ENCODE data around the gene ELOB. TPM values are rescaled to one million over a fixed set of nuclear protein-coding genes. Genes with fewer than 3 reads are reported as not detected.

ELOB gene
- total RNA-seq, 1 experiment from 2014 or later = 319 TPM

DNA sequence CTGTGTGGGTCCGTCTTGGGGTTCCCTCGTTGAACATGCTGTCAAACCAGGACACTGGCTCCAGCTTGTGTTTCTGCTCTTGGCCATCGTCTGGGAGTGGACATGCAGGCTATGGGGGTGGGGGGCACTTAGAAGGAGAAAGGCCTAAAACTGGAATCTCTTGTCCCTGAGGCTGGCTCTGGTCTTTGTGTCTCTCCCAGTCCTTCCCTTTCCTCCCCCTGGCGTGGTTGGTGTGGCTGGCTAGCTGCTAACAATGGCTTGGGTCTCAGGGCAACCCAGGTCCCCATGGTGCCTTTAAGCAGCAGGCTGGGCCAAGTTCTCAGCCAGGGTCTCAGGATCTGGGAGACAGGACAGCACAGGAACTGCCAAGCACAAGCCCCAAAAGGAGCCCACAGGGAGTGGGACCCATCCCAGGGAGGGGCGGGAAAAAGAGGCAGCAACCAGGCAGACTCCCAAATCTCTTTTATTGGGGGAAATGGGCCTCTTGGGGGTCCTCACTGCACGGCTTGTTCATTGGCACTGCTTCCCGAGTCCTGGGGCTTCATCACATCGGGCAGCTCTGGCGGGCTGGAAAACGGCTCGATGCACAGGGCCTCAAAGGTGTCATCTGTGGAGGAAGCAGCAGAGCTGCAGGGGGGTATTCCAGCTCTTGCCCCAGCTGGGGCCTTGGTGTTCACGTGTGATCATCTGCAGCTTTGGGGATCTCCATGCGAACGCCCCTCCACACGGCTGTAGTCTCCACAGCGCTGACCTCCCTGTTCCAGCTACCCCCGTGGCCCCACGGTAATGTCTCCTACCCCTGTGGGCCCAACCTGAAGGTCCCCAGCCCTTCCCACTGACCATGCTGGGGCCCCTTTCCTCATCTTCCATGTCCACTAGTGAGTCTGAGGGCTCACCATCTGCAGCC, 5.3 kb downstream of the ELOB start:
- peak; percentile 33 for DNase-seq
- Mint-ChIP-seq H3K4me3 (peak overlapping the region in 1 of 2 experiments; percentile 11; a peak in 1 of 5 replicates), H3K27me3 (ENCODE audit: low read depth) (peaks cover 5% of the 10 kb centered on the region), H3K27ac (peak overlapping the region in 2 of 3 experiments; percentile 32 to 87; a peak in 4 of 7 replicates), H3K9me3 (peaks cover 0 to 3% of the 10 kb centered on the region in 2 experiments; a peak in 3 of 5 replicates), H3K4me1 (peaks cover 14 to 39% of the 10 kb centered on the region in 2 experiments), H3K36me3 (ENCODE audit: insufficient read depth in 1 of 3, low read depth in 3 of 3) (peaks cover 52 to 94% (median 83%) of the 10 kb centered on the region in 3 experiments)
- TF ChIP-seq, protein P1, sequence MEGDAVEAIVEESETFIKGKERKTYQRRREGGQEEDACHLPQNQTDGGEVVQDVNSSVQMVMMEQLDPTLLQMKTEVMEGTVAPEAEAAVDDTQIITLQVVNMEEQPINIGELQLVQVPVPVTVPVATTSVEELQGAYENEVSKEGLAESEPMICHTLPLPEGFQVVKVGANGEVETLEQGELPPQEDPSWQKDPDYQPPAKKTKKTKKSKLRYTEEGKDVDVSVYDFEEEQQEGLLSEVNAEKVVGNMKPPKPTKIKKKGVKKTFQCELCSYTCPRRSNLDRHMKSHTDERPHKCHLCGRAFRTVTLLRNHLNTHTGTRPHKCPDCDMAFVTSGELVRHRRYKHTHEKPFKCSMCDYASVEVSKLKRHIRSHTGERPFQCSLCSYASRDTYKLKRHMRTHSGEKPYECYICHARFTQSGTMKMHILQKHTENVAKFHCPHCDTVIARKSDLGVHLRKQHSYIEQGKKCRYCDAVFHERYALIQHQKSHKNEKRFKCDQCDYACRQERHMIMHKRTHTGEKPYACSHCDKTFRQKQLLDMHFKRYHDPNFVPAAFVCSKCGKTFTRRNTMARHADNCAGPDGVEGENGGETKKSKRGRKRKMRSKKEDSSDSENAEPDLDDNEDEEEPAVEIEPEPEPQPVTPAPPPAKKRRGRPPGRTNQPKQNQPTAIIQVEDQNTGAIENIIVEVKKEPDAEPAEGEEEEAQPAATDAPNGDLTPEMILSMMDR (conservative IDR thresholded peaks at IDR 0.05) = no peak
- Histone ChIP-seq H3K79me2 (ENCODE audit: insufficient read depth, low read length) (peaks cover 9% of the 10 kb centered on the region; the same call in 1 of the 2 replicates), H3T11ph (ENCODE audit: low read length) (no peak overlapping the region), H4K5ac (ENCODE audit: insufficient read length, low read depth, low read length) (no peak overlapping the region), H4K20me1 (ENCODE audit: control insufficient read depth, insufficient read depth, insufficient read length) (no peaks in the 10 kb centered on the region), H3K4ac (ENCODE audit: low read depth, low read length) (no peak overlapping the region), H3K18ac (ENCODE audit: insufficient read length, low read depth, low read length) (no peak overlapping the region), H3K4me2 (ENCODE audit: insufficient read depth, insufficient read length, low read length) (no peak overlapping the region), H4K91ac (ENCODE audit: insufficient read length, low read depth, low read length) (no peak overlapping the region), H3K27me3 (ENCODE audit: insufficient read depth, low read length) (no peaks in the 10 kb centered on the region), H2BK5ac (ENCODE audit: insufficient read length, low read length) (no peak overlapping the region), H3K56ac (ENCODE audit: insufficient read length, low read depth, low read length) (no peak overlapping the region), H2AK5ac (ENCODE audit: insufficient read length, low read length) (no peak overlapping the region), H3K4me1 (ENCODE audit: insufficient read depth, low read length) (no peaks in the 10 kb centered on the region), H3K9me3 (ENCODE audit: control insufficient read depth, low read depth, low read length) (no peaks in the 10 kb centered on the region), H3K79me1 (ENCODE audit: insufficient read depth, low read depth, low read length, poor library complexity, severe bottlenecking) (peaks cover 13% of the 10 kb centered on the region), H2BK120ac (ENCODE audit: low read depth, low read length, poor library complexity, severe bottlenecking) (no peak overlapping the region), H3K9ac (ENCODE audit: extremely low read depth, insufficient read length, low read length) (no peak overlapping the region), H2AFZ (ENCODE audit: low read length) (no peak overlapping the region), H3K27ac (ENCODE audit: insufficient read length, low read depth, low read length) (no peak overlapping the region), H3K23ac (ENCODE audit: insufficient read length, low read depth, low read length) (no peak overlapping the region), H3K23me2 (ENCODE audit: insufficient read length, low read depth, low read length, poor library complexity, severe bottlenecking) (peaks cover 5% of the 10 kb centered on the region), H4K8ac (replicated peaks; ENCODE audit: insufficient read length, low read depth, low read length) (no peak overlapping the region), H3K14ac (ENCODE audit: insufficient read depth, low read length) (no peak overlapping the region), H2BK15ac (ENCODE audit: low read depth, low read length) (no peak overlapping the region), H2BK12ac (ENCODE audit: insufficient read length, low read depth, low read length) (no peak overlapping the region), H2BK20ac (ENCODE audit: low read depth, low read length, poor library complexity, severe bottlenecking) (no peak overlapping the region)
- no CpG with 5 or more reads among the region's 18 CpGs for WGBS (ENCODE audit: extremely low coverage, insufficient read length, low lambda C conversion rate)
